ENCODE data around the gene TSHZ2. TPM values are rescaled to one million over a fixed set of nuclear protein-coding genes. Genes with fewer than 3 reads are reported as not detected.

The TSHZ2 gene
- total RNA-seq, 4 donors from 2014 or later = 10.3 to 15.0 (median 12.9) TPM

GRCh38 chr20:53399083-53399482, 426.9 kb downstream of the TSHZ2 start:
- peaks cover 0 to 7% (median 0%) of the 10 kb centered on the region in 4 donors for H3K4me1 ChIP-seq
- TF ChIP-seq POLR2A (IDR thresholded peaks at IDR 0.05; ENCODE audit: low read depth) (no peak), CTCF (IDR thresholded peaks at IDR 0.05) (no peak), POLR2AphosphoS5 (IDR thresholded peaks at IDR 0.05) (no peak), EP300 (IDR thresholded peaks at IDR 0.05) (no peak)
- no peak overlapping the region for H3K27ac ChIP-seq (replicated peaks in 1 of 4)
- peaks cover 0 to 13% (median 0%) of the 10 kb centered on the region in 4 donors for H3K9me3 ChIP-seq
- no peak for DNase-seq (ENCODE audit: extremely low spot score)
- no peaks in the 10 kb centered on the region for H3K36me3 ChIP-seq
- no peak overlapping the region for H3K4me3 ChIP-seq
- WGBS = 84% methylated on average over 7 of the region's 7 CpGs
- intact Hi-C loops (cut with DNase I) = no loop called here
- no peaks in the 10 kb centered on the region for H3K27me3 ChIP-seq

- peaks cover 0 to 13% (median 0%) of the 10 kb centered on the region in 4 donors for H3K9me3 ChIP-seq
- H3K27ac ChIP-seq (replicated peaks in 1 of 4) = no peak overlapping the region
- no peaks in the 10 kb centered on the region for H3K36me3 ChIP-seq
- intact Hi-C loops (cut with DNase I) = no loop called here
- H3K4me1 ChIP-seq = peaks cover 0 to under 1% (median 0%) of the 10 kb centered on the region in 4 donors
- no peak for DNase-seq (ENCODE audit: extremely low spot score)
- WGBS = 65% methylated on average over 9 of the region's 9 CpGs
- H3K27me3 ChIP-seq = no peaks in the 10 kb centered on the region
- no peak for TF ChIP-seq CTCF (IDR thresholded peaks at IDR 0.05)
- no peak for TF ChIP-seq EP300 (IDR thresholded peaks at IDR 0.05)
- no peak for TF ChIP-seq POLR2AphosphoS5 (IDR thresholded peaks at IDR 0.05)
- no peak for TF ChIP-seq POLR2A (IDR thresholded peaks at IDR 0.05; ENCODE audit: low read depth)
- H3K4me3 ChIP-seq = no peak overlapping the region
Observed at GRCh38 chr20:53399592-53400335, 427.6 kb downstream of the TSHZ2 start.

- intact Hi-C loops (cut with DNase I) = no loop called here
- no peak overlapping the region for H3K27ac ChIP-seq (replicated peaks in 1 of 4)
- H3K4me1 ChIP-seq = no peaks in the 10 kb centered on the region
- H3K36me3 ChIP-seq = no peaks in the 10 kb centered on the region
- peaks cover 0 to 13% (median 0%) of the 10 kb centered on the region in 4 donors for H3K9me3 ChIP-seq
- no peak overlapping the region for H3K4me3 ChIP-seq
- DNase-seq (ENCODE audit: extremely low spot score) = no peak
- WGBS = 74% methylated on average over 4 of the region's 4 CpGs
- TF ChIP-seq EP300 (IDR thresholded peaks at IDR 0.05) (no peak), POLR2A (IDR thresholded peaks at IDR 0.05; ENCODE audit: low read depth) (no peak), POLR2AphosphoS5 (IDR thresholded peaks at IDR 0.05) (no peak), CTCF (IDR thresholded peaks at IDR 0.05) (no peak)
- H3K27me3 ChIP-seq = no peaks in the 10 kb centered on the region
Observed at GRCh38 chr20:53402233-53403005, 430.3 kb downstream of the TSHZ2 start.

- Histone ChIP-seq H3K27ac (replicated peaks in 1 of 4) (no peak overlapping the region), H3K9me3 (peaks cover 0 to 13% (median 0%) of the 10 kb centered on the region in 4 donors), H3K36me3 (no peaks in the 10 kb centered on the region), H3K4me1 (peaks cover 0 to 2% (median 0%) of the 10 kb centered on the region in 4 donors), H3K4me3 (no peak overlapping the region), H3K27me3 (no peaks in the 10 kb centered on the region)
- intact Hi-C loops (cut with DNase I) = no loop called here
- DNase-seq (ENCODE audit: extremely low spot score) = no peak
- TF ChIP-seq POLR2A (IDR thresholded peaks at IDR 0.05; ENCODE audit: low read depth) (no peak), CTCF (IDR thresholded peaks at IDR 0.05) (no peak)
- WGBS = 95% methylated on average over 5 of the region's 5 CpGs
Observed at GRCh38 chr20:53403029-53403428, 430.9 kb downstream of the TSHZ2 start.

Data from esophagus muscularis mucosa (tissue), 4 donors.